H1 (cell line): Measurements from ENCODE around the gene KCTD17.

Experiments
- BRCA1 ChIP-seq: IDR thresholded peaks from 2 replicates; pipeline ENCODE4 v1.6.1; 2012; ENCODE audit warnings: low read depth, low read length, improper control_type of control experiment
- EGR1 ChIP-seq: IDR thresholded peaks from 2 replicates; pipeline ENCODE4 v1.6.1; 2011; ENCODE audit warnings: low read depth, low read length, borderline replicate concordance
- EP300 ChIP-seq, 2 experiments: IDR thresholded peaks; 1 replicate in 1 of 2; 2 replicates in 1 of 2; pipeline ENCODE4 v1.6.1; 2011 to 2012; ENCODE audit warnings: low read depth in 2 of 2, low read length in 2 of 2, mild to moderate bottlenecking in 2 of 2, borderline replicate concordance in 1 of 2, inconsistent platforms in 1 of 2, moderate library complexity in 1 of 2
- FOSL1 ChIP-seq: IDR thresholded peaks from 2 replicates; pipeline ENCODE4 v1.6.1; 2011; ENCODE audit warnings: mild to moderate bottlenecking, low read depth, low read length, moderate library complexity; ENCODE audit not compliant: insufficient read depth
- NRF1 ChIP-seq: IDR thresholded peaks from 2 replicates; pipeline ENCODE4 v1.6.1; 2011; ENCODE audit warnings: mild to moderate bottlenecking, low read depth, low read length, improper control_type of control experiment
- POLR2A ChIP-seq, 2 experiments: IDR thresholded peaks; 1 replicate in 1 of 2; 2 replicates in 1 of 2; pipeline ENCODE4 v1.6.1; 2011; ENCODE audit warnings: low read depth in 2 of 2, low read length in 2 of 2, mild to moderate bottlenecking in 2 of 2; ENCODE audit errors: control extremely low read depth in 1 of 2
- POLR2AphosphoS5 ChIP-seq: IDR thresholded peaks from 2 replicates; pipeline ENCODE4 v1.6.1; 2011; ENCODE audit warnings: low read depth, low read length
- RNF2 ChIP-seq: fragments of 200-900, 300-1000 bp; sonication (generic); IDR thresholded peaks from 2 replicates; pipeline ENCODE4 v1.7.1; 2016; ENCODE audit warnings: borderline replicate concordance, low read depth, mild to moderate bottlenecking, antibody characterized with exemption, low read length; ENCODE audit not compliant: poor library complexity, severe bottlenecking; ENCODE audit errors: missing control alignments
- RXRA ChIP-seq: IDR thresholded peaks from 2 replicates; pipeline ENCODE4 v1.6.1; 2011; ENCODE audit warnings: low read depth, mild to moderate bottlenecking, low read length, moderate library complexity; ENCODE audit not compliant: insufficient read depth
- SP1 ChIP-seq: IDR thresholded peaks from 2 replicates; pipeline ENCODE4 v1.6.1; 2011; ENCODE audit warnings: low read depth, low read length
- TAF1 ChIP-seq: IDR thresholded peaks from 2 replicates; pipeline ENCODE4 v1.6.1; 2011; ENCODE audit warnings: mild to moderate bottlenecking, low read depth, low read length
- TBP ChIP-seq: IDR thresholded peaks from 2 replicates; pipeline ENCODE4 v1.6.1; 2011; ENCODE audit warnings: low read depth, low read length, improper control_type of control experiment
- TF ChIP-seq, protein P1 (sequence below): IDR thresholded peaks from 2 replicates; pipeline ENCODE4 v1.6.1; 2012; ENCODE audit warnings: inconsistent platforms
- TF ChIP-seq, protein P2 (sequence below), 3 experiments: IDR thresholded peaks; 1 replicate in 2 of 3; 2 replicates in 1 of 3; pipeline versions ENCODE4 v1.5.1 to v1.6.1; 2011; ENCODE audit warnings: low read length in 3 of 3, mild to moderate bottlenecking in 3 of 3, inconsistent platforms in 2 of 3, low read depth in 1 of 3, moderate library complexity in 1 of 3; ENCODE audit not compliant: insufficient read depth in 1 of 3; ENCODE audit errors: control extremely low read depth in 1 of 3

DNA sequence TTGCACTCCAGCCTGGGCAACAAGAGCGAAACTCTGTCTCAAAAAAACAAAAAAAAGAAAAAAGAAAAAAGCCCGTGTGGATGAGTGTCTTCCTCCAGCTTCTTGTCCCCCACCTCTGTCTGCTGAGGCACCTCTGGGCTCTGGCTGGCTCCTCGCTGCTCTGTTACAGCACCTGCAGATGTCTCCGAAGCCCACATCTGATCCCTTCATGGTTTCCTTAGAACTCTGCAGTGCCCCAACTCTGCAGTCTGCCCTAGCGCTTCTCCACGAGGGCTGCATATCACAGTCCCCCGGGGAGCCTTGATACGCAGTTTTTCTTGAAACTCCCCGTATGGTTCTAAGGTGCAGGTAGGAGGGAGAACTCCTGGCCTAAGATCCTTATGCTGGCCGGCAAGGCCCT, 15.9 kb downstream of the KCTD17 start:
- TF ChIP-seq, protein P1, sequence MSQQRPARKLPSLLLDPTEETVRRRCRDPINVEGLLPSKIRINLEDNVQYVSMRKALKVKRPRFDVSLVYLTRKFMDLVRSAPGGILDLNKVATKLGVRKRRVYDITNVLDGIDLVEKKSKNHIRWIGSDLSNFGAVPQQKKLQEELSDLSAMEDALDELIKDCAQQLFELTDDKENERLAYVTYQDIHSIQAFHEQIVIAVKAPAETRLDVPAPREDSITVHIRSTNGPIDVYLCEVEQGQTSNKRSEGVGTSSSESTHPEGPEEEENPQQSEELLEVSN: no peak
- TF ChIP-seq POLR2A (IDR thresholded peaks at IDR 0.05; ENCODE audit: control extremely low read depth in 1 of 2, low read depth in 2 of 2, low read length in 2 of 2): no peak
- TF ChIP-seq RXRA: no peak
- TF ChIP-seq, protein P2, sequence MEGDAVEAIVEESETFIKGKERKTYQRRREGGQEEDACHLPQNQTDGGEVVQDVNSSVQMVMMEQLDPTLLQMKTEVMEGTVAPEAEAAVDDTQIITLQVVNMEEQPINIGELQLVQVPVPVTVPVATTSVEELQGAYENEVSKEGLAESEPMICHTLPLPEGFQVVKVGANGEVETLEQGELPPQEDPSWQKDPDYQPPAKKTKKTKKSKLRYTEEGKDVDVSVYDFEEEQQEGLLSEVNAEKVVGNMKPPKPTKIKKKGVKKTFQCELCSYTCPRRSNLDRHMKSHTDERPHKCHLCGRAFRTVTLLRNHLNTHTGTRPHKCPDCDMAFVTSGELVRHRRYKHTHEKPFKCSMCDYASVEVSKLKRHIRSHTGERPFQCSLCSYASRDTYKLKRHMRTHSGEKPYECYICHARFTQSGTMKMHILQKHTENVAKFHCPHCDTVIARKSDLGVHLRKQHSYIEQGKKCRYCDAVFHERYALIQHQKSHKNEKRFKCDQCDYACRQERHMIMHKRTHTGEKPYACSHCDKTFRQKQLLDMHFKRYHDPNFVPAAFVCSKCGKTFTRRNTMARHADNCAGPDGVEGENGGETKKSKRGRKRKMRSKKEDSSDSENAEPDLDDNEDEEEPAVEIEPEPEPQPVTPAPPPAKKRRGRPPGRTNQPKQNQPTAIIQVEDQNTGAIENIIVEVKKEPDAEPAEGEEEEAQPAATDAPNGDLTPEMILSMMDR (IDR thresholded peaks at IDR 0.05; ENCODE audit: control extremely low read depth in 1 of 3, insufficient read depth in 1 of 3, low read depth in 1 of 3, low read length in 3 of 3): no peak
- no peak for TF ChIP-seq POLR2AphosphoS5
- TF ChIP-seq BRCA1: no peak
- no peak for TF ChIP-seq EP300 (IDR thresholded peaks at IDR 0.05; ENCODE audit: borderline replicate concordance in 1 of 2, low read depth in 2 of 2, low read length in 2 of 2)
- TF ChIP-seq TBP: no peak
- TF ChIP-seq SP1: no peak
- no peak for TF ChIP-seq FOSL1
- TF ChIP-seq RNF2: no peak
- no peak for TF ChIP-seq EGR1
- TF ChIP-seq TAF1: no peak
- no peak for TF ChIP-seq NRF1
